GM15510 (cell line): ENCODE measurements around the gene SHKBP1.

Source experiments
- POLR2A ChIP-seq: IDR thresholded peaks from 3 replicates; pipeline ENCODE4 v1.6.1; 2011; ENCODE audit warnings: borderline replicate concordance; ENCODE audit not compliant: insufficient read length; ENCODE audit errors: extremely low read depth

Gene SHKBP1

DNA sequence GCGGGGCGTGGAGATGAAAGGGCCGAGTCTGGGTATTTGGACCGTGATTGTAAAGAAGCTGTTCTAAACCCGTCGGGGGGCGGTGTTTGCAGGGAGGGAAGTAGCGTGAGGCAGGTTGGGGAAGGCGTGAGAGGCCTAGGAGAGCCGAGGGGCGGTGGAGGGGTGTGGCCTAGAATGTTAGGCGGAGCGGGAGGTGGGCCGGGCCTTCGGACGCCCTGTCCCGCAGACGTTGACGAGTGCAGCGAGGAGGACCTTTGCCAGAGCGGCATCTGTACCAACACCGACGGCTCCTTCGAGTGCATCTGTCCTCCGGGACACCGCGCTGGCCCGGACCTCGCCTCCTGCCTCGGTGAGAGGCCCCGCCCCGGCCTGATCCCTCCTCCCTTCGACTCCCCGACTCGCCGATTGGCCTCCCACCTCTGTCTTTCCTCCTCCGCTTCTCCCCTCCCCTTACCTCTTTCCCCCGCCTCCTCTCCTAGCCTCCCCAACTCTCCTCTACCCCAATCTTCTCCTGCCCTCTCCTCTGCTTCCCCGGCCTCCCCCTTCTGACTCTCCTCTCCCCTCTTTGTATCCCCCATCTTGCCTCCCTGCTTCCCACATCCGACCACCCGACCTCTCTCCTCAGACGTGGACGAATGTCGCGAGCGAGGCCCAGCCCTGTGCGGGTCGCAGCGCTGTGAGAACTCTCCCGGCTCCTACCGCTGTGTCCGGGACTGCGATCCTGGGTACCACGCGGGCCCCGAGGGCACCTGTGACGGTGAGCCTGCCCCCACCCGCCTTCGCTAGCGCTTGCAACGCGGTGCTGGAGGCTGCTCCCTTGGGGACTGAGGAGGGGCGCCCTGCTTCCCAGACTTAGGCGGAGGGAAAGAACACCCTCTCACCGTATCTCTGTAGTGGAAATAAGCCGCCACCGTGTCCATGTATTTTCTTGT is 37.3 kb downstream of the SHKBP1 start:
- TF ChIP-seq POLR2A: peak; percentile 33

DNA sequence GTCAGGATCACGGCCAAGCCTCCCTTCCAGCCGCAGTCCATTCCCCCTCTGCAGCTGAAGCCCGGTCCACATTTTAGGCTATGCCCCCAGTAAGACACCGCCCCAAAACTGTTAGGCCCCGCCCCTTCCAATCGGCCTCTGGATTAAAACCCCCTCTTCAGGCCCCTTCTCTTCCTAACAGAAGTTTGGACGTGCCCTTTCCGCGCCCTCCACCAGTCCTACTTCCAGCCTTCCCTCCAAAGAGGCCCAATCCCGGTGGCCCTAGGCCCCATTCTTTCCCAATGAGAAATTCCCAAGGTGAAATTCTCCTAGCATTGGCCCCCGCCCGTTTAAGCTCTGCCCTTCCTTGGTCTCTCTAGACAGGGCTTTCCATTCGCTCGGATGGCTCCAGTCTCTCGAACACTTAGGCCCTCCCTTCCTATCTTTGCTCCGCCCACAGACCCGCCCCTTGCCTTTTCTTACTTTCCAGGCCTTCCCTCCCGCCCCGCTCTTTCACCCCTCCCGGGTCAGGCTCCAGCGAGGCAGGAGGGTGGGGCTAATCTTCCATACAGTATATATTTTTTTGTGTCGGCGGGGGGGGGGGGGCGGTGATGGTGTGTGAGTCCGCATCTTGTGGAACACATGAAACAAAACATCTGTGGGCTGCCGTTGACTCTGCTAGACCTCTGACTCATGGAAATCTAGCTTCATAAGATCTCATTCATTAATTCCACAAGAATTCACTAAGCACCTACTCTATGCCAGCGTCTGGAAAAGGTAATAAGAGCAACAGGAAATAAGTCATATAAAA is 38.1 kb downstream of the SHKBP1 start:
- no peak for TF ChIP-seq POLR2A

DNA sequence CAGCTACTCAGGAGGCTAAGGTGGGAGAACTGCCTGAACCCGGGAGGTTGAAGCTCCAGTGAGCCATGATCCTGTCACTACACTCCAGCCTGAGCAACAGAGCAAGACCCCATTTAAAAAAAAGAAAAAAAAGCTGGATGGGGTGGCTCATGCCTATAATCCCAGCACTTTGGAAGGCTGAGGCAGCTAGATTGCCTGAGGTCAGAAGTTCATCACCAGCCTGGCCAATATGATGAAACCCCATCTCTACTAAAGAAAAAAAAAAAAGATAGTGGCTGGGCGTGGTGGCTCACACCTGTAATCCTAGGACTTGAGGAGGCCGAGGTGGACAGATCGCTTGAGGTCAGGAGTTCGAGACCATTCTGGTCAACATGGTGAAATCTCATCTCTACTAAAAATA is 39.5 kb downstream of the SHKBP1 start:
- no peak for TF ChIP-seq POLR2A

DNA sequence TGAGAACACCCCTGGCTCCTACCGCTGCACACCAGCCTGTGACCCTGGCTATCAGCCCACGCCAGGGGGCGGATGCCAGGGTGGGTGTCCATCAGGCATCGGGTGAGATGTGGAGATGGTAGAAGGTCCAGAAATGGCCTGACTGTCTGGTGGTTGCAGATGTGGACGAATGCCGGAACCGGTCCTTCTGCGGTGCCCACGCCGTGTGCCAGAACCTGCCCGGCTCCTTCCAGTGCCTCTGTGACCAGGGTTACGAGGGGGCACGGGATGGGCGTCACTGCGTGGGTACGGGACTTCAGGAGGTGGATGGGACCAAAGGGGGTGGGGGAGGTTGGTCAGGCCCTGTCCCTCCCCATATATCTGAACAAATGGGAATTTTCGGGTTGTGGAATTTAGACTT is 40.3 kb downstream of the SHKBP1 start:
- TF ChIP-seq POLR2A: no peak

DNA sequence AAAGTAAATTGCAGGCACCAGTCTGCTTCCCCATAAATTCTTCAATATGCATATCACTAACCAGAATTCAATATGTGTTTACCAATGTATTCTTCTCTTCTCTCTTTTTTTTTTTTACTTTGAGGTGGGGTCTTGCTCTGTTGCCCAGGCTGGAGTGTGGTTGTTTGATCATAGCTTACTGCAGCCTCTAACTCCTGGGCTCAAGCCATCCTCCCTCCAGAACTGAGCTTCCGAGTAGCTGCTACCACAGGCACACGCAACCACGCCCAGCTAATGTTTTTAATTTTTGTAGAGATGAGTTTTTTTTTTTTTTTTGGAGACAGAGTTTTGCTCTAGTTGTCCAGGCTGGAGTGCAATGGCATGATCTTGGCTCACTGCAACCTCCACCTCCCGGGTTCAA is 41.3 kb downstream of the SHKBP1 start:
- TF ChIP-seq POLR2A: no peak

DNA sequence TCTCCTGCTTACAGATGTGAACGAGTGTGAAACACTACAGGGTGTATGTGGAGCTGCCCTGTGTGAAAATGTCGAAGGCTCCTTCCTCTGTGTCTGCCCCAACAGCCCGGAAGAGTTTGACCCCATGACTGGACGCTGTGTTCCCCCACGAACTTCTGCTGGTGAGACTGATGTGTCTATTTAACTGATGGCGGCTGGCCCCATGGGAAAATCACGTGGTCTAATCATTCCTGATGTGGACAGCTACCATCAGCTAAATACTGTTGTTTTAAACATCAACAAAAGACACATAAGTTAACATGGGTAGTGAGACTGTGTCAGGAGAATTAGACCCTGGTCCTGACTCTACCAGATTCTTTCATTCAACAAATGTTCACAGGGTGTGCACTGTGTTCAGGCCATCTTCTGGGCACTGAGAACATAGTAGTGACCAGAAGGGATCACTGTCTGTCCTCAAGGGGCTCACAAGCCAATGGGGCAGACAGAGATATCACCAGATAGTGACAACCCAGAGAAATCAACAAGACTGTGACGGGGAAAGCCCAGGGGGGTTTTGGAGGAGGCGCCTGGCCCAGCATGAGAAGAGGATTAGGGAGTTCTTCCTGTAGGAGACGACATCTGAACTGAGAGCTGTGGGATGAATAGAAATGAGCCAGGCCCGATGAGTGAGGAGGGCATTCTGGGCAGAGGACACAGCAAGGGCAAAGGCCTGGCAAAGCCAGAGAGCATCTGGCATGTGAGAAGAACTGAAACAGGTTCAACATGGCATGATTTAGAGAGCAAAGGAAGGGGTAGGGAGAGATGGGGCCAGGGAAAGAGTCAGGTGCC is 42.9 kb downstream of the SHKBP1 start:
- TF ChIP-seq POLR2A: no peak

DNA sequence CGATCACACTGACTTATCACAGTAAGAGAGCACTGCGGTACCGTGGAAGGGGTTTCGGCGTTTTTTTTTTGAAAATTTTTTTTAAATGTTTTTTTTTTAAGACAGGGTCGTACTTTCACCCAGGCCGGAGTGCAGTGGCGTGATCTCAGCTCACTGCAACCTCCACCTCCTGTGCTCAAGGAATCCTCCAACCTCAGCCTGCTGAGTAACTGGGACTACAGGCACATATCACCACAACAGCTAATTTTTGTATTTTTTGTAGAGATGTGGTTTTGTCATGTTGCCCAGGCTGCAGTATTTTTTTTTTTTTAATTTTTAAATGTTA is 43.5 kb downstream of the SHKBP1 start:
- TF ChIP-seq POLR2A: no peak

DNA sequence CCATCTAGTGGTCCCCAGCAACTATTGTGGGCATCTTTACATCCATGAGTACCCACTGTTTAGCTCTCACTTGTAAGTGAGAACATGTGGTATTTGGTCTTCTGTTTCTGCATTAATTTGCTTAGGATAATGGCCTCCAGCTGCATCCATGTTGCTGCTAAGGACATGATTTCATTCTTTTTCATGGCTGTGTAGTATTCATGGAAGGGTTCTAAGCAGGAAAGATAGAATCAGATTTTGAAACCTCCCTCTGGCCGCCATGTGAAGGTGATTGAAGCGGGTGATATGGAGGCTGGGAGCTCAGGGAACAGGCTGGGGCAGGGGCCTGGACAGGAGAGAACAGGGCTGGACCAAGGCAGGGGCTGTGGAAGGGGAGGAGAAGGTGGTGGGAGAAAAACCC is 44.6 kb downstream of the SHKBP1 start:
- TF ChIP-seq POLR2A: no peak

DNA sequence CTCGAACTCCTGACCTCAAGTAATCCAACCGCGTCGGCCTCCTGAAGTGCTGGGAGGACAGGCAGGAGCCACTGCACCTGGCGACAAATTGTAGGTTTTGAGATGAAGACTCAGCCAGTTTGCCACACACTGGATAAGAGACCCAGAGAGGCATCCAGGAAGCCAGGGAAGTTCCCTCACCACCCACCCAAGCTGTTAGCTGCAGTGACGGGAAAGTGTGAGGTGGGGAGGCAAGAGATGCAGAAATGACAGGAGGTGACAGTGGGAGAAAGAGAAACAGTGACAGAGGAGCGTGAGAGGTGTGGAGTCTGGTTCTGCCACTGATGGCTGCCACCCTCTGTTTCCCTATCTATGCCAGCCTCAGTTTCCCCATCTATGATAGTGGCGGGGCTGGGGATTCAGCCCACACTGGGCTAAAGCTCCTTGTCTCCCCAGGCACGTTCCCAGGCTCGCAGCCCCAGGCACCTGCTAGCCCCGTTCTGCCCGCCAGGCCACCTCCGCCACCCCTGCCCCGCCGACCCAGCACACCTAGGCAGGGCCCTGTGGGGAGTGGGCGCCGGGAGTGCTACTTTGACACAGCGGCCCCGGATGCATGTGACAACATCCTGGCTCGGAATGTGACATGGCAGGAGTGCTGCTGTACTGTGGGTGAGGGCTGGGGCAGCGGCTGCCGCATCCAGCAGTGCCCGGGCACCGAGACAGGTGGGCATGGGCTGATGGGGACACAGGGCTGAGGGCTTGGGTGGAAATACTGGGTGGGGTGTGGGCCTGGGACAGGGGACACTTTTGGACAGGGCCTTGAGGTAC is 45.5 kb downstream of the SHKBP1 start:
- TF ChIP-seq POLR2A: no peak

DNA sequence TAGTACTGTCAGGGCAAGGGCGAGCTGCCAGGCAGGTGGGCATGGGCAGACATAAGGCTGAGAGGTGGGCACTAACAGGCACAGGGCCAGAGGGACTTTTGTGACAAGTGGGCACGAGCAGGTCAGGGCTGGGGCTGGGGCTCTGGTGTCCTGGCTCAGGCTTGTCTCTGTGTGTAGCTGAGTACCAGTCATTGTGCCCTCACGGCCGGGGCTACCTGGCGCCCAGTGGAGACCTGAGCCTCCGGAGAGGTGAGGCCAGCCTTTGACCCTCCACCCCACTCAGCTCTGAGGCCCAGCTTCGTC is 46.1 kb downstream of the SHKBP1 start:
- no peak for TF ChIP-seq POLR2A

DNA sequence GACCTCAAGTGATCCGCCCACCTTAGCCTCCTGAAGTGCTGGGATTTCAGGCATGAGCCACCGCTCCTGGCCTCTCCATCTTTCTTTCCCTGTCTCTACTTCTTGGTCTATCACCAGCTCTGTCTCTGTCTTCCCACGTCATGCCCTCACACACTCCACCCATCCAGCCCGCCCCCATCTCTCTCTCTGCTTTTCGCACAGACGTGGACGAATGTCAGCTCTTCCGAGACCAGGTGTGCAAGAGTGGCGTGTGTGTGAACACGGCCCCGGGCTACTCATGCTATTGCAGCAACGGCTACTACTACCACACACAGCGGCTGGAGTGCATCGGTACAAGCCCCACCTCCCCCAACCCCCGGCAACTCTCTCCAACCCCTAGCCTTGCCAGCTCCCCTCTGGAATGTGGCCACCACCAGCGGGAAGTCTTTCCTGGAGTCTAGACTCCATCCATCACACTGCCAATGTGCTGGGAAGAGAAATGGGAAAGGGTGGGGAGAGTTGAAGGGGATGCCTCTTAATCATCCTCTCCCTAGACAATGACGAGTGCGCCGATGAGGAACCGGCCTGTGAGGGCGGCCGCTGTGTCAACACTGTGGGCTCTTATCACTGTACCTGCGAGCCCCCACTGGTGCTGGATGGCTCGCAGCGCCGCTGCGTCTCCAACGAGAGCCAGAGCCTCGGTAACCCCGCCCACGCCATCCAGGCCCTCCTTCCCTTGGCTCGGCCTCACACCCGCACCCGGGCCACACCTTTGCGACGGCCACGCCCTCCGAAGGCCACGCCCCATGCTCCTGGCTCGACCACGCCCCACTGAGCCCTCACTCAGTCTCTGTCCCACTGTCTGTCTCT is 47.0 kb downstream of the SHKBP1 start:
- no peak for TF ChIP-seq POLR2A

DNA sequence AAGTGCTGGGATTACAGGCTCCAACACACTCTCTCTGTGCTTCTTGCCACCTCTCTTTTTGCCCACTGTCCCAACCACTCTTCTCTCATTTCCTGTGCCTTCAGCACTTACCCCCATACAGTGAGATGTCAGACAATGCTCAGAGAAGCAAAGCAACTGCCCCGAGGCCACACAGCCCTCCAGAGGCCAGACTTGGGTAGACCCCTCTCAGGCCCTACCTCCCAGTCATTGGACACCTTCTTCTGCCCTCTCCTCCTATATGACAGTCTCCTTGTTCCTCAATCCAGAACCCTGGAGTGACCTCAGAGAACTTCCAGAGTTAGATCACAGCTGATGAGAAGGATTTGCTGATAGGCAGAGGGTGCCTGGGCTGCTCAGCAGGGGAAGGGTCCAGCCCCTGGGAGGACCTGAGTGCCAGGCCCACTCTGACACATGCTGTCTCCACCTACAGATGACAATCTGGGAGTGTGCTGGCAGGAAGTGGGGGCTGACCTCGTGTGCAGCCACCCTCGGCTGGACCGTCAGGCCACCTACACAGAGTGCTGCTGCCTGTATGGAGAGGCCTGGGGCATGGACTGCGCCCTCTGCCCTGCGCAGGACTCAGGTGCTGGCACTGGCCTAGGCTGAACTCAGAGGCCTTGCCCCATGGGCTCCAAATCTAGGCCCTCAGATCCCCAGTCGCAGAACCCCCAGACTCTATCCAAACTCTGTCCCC is 48.9 kb downstream of the SHKBP1 start:
- no peak for TF ChIP-seq POLR2A

DNA sequence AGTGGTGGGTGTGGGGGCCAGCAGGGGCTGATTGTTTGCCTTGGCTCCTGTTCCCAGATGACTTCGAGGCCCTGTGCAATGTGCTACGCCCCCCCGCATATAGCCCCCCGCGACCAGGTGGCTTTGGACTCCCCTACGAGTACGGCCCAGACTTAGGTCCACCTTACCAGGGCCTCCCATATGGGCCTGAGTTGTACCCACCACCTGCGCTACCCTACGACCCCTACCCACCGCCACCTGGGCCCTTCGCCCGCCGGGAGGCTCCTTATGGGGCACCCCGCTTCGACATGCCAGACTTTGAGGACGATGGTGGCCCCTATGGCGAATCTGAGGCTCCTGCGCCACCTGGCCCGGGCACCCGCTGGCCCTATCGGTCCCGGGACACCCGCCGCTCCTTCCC is 50.2 kb downstream of the SHKBP1 start:
- TF ChIP-seq POLR2A: no peak
